Right renal cortex interstitium (tissue), 3 donors: ENCODE measurements around the gene NGEF. TPM values are rescaled to one million over a fixed set of nuclear protein-coding genes. Genes with fewer than 3 reads are reported as not detected.

Source experiments
- DNase-seq, 3 donors: peaks; one replicate each; pipeline ENCODE4 v3.0.0-alpha.2; 2013; ENCODE audit warnings: low read depth in 3 of 3, low spot score in 2 of 3
- polyA plus RNA-seq, 3 donors: library from polyadenylated mRNA; unstranded; fragments of 120-200 nt; gene quantifications; one replicate each; pipeline ENCODE4 v1.2.1, GENCODE V29; 2013; ENCODE audit not compliant: insufficient read length in 3 of 3

The NGEF gene
- polyA plus RNA-seq, 3 donors = 2.3 to 3.0 (median 2.7) TPM

- DNase-seq = no peak
Measured at GRCh38 chr2:232888839-232889529, 124.1 kb downstream of the NGEF start.

- DNase-seq = no peak
Measured at GRCh38 chr2:232888099-232888836, 124.8 kb downstream of the NGEF start.

GRCh38 chr2:232887171-232887850 lies 125.7 kb downstream of the NGEF start:
- DNase-seq = no peak

- no peak for DNase-seq
Measured at GRCh38 chr2:232886632-232887031, 126.4 kb downstream of the NGEF start.

- DNase-seq = no peak
Measured at GRCh38 chr2:232886176-232886575, 126.9 kb downstream of the NGEF start.

GRCh38 chr2:232885264-232885961 lies 127.6 kb downstream of the NGEF start:
- no peak for DNase-seq

- DNase-seq = no peak
Measured at GRCh38 chr2:232884549-232885263, 128.3 kb downstream of the NGEF start.

- no peak for DNase-seq
Measured at GRCh38 chr2:232884001-232884421, 129.0 kb downstream of the NGEF start.

- DNase-seq = no peak
Measured at GRCh38 chr2:232883116-232883721, 129.8 kb downstream of the NGEF start.

GRCh38 chr2:232882505-232883115 lies 130.4 kb downstream of the NGEF start:
- DNase-seq = no peak

GRCh38 chr2:232882085-232882484 lies 131.0 kb downstream of the NGEF start:
- DNase-seq = no peak

- DNase-seq = no peak
Measured at GRCh38 chr2:232880764-232881351, 132.2 kb downstream of the NGEF start.

GRCh38 chr2:232879618-232880494 lies 133.2 kb downstream of the NGEF start:
- DNase-seq = no peak

GRCh38 chr2:232878855-232879617 lies 134.0 kb downstream of the NGEF start:
- no peak for DNase-seq

- DNase-seq = no peak
Measured at GRCh38 chr2:232877940-232878511, 135.0 kb downstream of the NGEF start.

GRCh38 chr2:232876978-232877441 lies 136.0 kb downstream of the NGEF start:
- DNase-seq = no peak
